HFFc6 (cell line): ENCODE data around the gene PGAP3. TPM values are rescaled to one million over a fixed set of nuclear protein-coding genes. Genes with fewer than 3 reads are reported as not detected.

Source experiments
- DNase-seq: peaks from one replicate; pipeline ENCODE4 v3.0.0-alpha.2; 2018
- H3K27ac Mint-ChIP-seq: 2 replicates; pipeline ENCODE4 v1.8.0; 2020; ENCODE audit warnings: mild to moderate bottlenecking, mixed read lengths
- H3K27me3 Mint-ChIP-seq: 2 replicates; pipeline ENCODE4 v1.8.0; 2021; ENCODE audit warnings: mild to moderate bottlenecking, moderate library complexity, mixed read lengths; ENCODE audit not compliant: insufficient read depth
- H3K36me3 Mint-ChIP-seq: 2 replicates; pipeline ENCODE4 v1.8.0; 2021; ENCODE audit warnings: low read depth, mixed read lengths
- H3K4me1 Mint-ChIP-seq: 2 replicates; pipeline ENCODE4 v1.8.0; 2020; ENCODE audit warnings: low read depth, mixed read lengths
- H3K4me3 Mint-ChIP-seq: 2 replicates; pipeline ENCODE4 v1.8.0; 2020; ENCODE audit warnings: mild to moderate bottlenecking, moderate library complexity, mixed read lengths
- H3K9me3 Mint-ChIP-seq: 2 replicates; pipeline ENCODE4 v1.8.0; 2020; ENCODE audit warnings: mild to moderate bottlenecking, mixed read lengths
- long read RNA-seq: library from polyadenylated mRNA; unstranded; transcript quantifications from one replicate; pipeline ENCODE4 v2.0.0, GENCODE V29; 2019
- total RNA-seq, 6 experiments: library from RNA; stranded (reverse); fragmentation: NEBNext Ultra II Directional; extraction: Animal tissue kit (Norgen Biotek cat#: 25700); gene quantifications; 2 replicates in 1 of 6; 3 replicates in 5 of 6; pipeline ENCODE4 v1.2.3, GENCODE V29; 2021
- TF ChIP-seq, protein P1 (sequence below): fragments of 200-600 bp; sonication (generic); IDR thresholded peaks from 2 replicates; pipeline ENCODE4 v1.5.0; 2021; ENCODE audit warnings: antibody characterized with exemption, mild to moderate bottlenecking

The PGAP3 gene, protein sequence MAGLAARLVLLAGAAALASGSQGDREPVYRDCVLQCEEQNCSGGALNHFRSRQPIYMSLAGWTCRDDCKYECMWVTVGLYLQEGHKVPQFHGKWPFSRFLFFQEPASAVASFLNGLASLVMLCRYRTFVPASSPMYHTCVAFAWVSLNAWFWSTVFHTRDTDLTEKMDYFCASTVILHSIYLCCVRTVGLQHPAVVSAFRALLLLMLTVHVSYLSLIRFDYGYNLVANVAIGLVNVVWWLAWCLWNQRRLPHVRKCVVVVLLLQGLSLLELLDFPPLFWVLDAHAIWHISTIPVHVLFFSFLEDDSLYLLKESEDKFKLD
- 10 to 100 TPM in 5 of 6 experiments, 1 to 10 TPM in 1; 9.9 to 15.5 (median 12.7) TPM for total RNA-seq
- long read RNA-seq, partial matches to known transcripts: 1 of 4 reads
- long read RNA-seq, other reads (novel, unspliced or antisense): 0 of 4 reads

GRCh38 chr17:39687546-39688474 lies at the start of gene PGAP3:
PGAP3 (minus strand) TSS chr17:39688057; CDS start chr17:39688014, 43 bp downstream.
- peaks cover 21% of the 10 kb centered on the region for H3K4me1 Mint-ChIP-seq
- H3K9me3 Mint-ChIP-seq: no peaks in the 10 kb centered on the region
- TF ChIP-seq, protein P1, sequence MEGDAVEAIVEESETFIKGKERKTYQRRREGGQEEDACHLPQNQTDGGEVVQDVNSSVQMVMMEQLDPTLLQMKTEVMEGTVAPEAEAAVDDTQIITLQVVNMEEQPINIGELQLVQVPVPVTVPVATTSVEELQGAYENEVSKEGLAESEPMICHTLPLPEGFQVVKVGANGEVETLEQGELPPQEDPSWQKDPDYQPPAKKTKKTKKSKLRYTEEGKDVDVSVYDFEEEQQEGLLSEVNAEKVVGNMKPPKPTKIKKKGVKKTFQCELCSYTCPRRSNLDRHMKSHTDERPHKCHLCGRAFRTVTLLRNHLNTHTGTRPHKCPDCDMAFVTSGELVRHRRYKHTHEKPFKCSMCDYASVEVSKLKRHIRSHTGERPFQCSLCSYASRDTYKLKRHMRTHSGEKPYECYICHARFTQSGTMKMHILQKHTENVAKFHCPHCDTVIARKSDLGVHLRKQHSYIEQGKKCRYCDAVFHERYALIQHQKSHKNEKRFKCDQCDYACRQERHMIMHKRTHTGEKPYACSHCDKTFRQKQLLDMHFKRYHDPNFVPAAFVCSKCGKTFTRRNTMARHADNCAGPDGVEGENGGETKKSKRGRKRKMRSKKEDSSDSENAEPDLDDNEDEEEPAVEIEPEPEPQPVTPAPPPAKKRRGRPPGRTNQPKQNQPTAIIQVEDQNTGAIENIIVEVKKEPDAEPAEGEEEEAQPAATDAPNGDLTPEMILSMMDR: 0 out of 2 replicates have a peak, but pooled peaks have one; percentile 18
- peak; percentile 87 for DNase-seq
- H3K27me3 Mint-ChIP-seq: no peaks in the 10 kb centered on the region; the same call in none of the 2 replicates
- peak within 1 kb of the TSS; percentile 88 for H3K27ac Mint-ChIP-seq
- peaks cover 16% of the 10 kb centered on the region for H3K36me3 Mint-ChIP-seq
- H3K4me3 Mint-ChIP-seq: peak within 1 kb of the TSS; percentile 90

GRCh38 chr17:39737206-39737759 lies 49.4 kb upstream of the PGAP3 start:
- H3K4me3 Mint-ChIP-seq: no peak overlapping the region
- peaks cover 4% of the 10 kb centered on the region for H3K27me3 Mint-ChIP-seq
- DNase-seq: no peak
- no peaks in the 10 kb centered on the region for H3K36me3 Mint-ChIP-seq
- H3K27ac Mint-ChIP-seq: no peak overlapping the region
- H3K4me1 Mint-ChIP-seq: peaks cover 37% of the 10 kb centered on the region
- TF ChIP-seq, protein P1: no peak
- no peaks in the 10 kb centered on the region for H3K9me3 Mint-ChIP-seq

GRCh38 chr17:39736319-39737165 lies 48.7 kb upstream of the PGAP3 start:
- H3K4me1 Mint-ChIP-seq: peaks cover 37% of the 10 kb centered on the region
- no peaks in the 10 kb centered on the region for H3K9me3 Mint-ChIP-seq
- DNase-seq: peak; percentile 17
- TF ChIP-seq, protein P1: no peak
- peaks cover 7% of the 10 kb centered on the region for H3K27me3 Mint-ChIP-seq
- no peaks in the 10 kb centered on the region for H3K36me3 Mint-ChIP-seq
- no peak overlapping the region for H3K27ac Mint-ChIP-seq
- H3K4me3 Mint-ChIP-seq: no peak overlapping the region

- no peak overlapping the region for H3K4me3 Mint-ChIP-seq
- peaks cover 7% of the 10 kb centered on the region for H3K27me3 Mint-ChIP-seq
- H3K9me3 Mint-ChIP-seq: no peaks in the 10 kb centered on the region
- no peak overlapping the region for H3K27ac Mint-ChIP-seq
- TF ChIP-seq, protein P1: no peak
- H3K4me1 Mint-ChIP-seq: peaks cover 30% of the 10 kb centered on the region
- DNase-seq: no peak
- H3K36me3 Mint-ChIP-seq: no peaks in the 10 kb centered on the region
Observed at GRCh38 chr17:39735882-39736281, 48.0 kb upstream of the PGAP3 start.
